ENCODE measurements around the gene IFT88. TPM values are rescaled to one million over a fixed set of nuclear protein-coding genes. Genes with fewer than 3 reads are reported as not detected.

Gene IFT88
- total and polyA plus RNA-seq, 11 donors, result 3.4 to 11.4 (median 8.2) TPM

GRCh38 chr13:20636079-20636478 lies 69.1 kb downstream of the IFT88 start:
- Histone ChIP-seq H3K27me3 (no peaks in the 10 kb centered on the region), H3K4me1 (no peaks in the 10 kb centered on the region), H3K9me3 (no peaks in the 10 kb centered on the region), H3K4me3 (no peak overlapping the region), H3K36me3 (peaks cover 0 to 50% (median 16%) of the 10 kb centered on the region in 9 donors), H3K27ac (no peak overlapping the region)
- TF ChIP-seq CTCF (IDR thresholded peaks at IDR 0.05) (no peak), POLR2A (IDR thresholded peaks at IDR 0.05) (no peak)
- WGBS, 4 donors, result 95 to 100% (median 98%) methylated on average over 1 of the region's 1 CpG
- intact Hi-C loops (cut with DNase I), result no loop called here
- DNase-seq, result no peak
- ATAC-seq, result no peak

- intact Hi-C loops (cut with DNase I), result no loop called here
- Histone ChIP-seq H3K4me3 (no peak overlapping the region), H3K36me3 (peaks cover 0 to 40% (median 12%) of the 10 kb centered on the region in 9 donors), H3K27me3 (no peaks in the 10 kb centered on the region), H3K27ac (no peak overlapping the region), H3K9me3 (no peaks in the 10 kb centered on the region), H3K4me1 (no peaks in the 10 kb centered on the region)
- TF ChIP-seq CTCF (IDR thresholded peaks at IDR 0.05) (no peak), POLR2A (IDR thresholded peaks at IDR 0.05) (no peak)
- WGBS, 4 donors, result 91 to 96% (median 92%) methylated on average over 5 of the region's 5 CpGs
- DNase-seq (no peak), ATAC-seq (no peak)
Measured at GRCh38 chr13:20637811-20638210, 70.9 kb downstream of the IFT88 start.

GRCh38 chr13:20647758-20648157 lies 80.8 kb downstream of the IFT88 start:
- intact Hi-C loops (cut with DNase I), result no loop called here
- peaks cover 0 to 12% (median 0%) of the 10 kb centered on the region in 9 donors for H3K36me3 ChIP-seq
- no peaks in the 10 kb centered on the region for H3K9me3 ChIP-seq
- H3K4me3 ChIP-seq, result no peak overlapping the region
- 97 to 99% (median 99%) methylated on average over 2 of the region's 2 CpGs for WGBS, 4 donors
- DNase-seq (no peak), ATAC-seq (no peak)
- no peak overlapping the region for H3K27ac ChIP-seq
- no peaks in the 10 kb centered on the region for H3K4me1 ChIP-seq
- TF ChIP-seq CTCF (IDR thresholded peaks at IDR 0.05), result no peak
- no peak for TF ChIP-seq POLR2A (IDR thresholded peaks at IDR 0.05)
- H3K27me3 ChIP-seq, result no peaks in the 10 kb centered on the region

GRCh38 chr13:20652946-20653345 lies 86.0 kb downstream of the IFT88 start:
- H3K36me3 ChIP-seq, result peaks cover 0 to 33% (median 8%) of the 10 kb centered on the region in 9 donors
- no peak overlapping the region for H3K4me3 ChIP-seq
- no peak overlapping the region for H3K27ac ChIP-seq
- no peak for DNase-seq
- H3K4me1 ChIP-seq, result no peaks in the 10 kb centered on the region
- no peak for ATAC-seq
- TF ChIP-seq CTCF (IDR thresholded peaks at IDR 0.05) (no peak), POLR2A (IDR thresholded peaks at IDR 0.05) (no peak)
- H3K27me3 ChIP-seq, result no peaks in the 10 kb centered on the region
- H3K9me3 ChIP-seq, result no peaks in the 10 kb centered on the region
- intact Hi-C loops (cut with DNase I), result no loop called here
- 83 to 90% (median 87%) methylated on average over 4 of the region's 4 CpGs for WGBS, 4 donors

Data from heart left ventricle (tissue), 16 donors.